ENCODE results near the gene EPN3.

EPN3 gene

DNA sequence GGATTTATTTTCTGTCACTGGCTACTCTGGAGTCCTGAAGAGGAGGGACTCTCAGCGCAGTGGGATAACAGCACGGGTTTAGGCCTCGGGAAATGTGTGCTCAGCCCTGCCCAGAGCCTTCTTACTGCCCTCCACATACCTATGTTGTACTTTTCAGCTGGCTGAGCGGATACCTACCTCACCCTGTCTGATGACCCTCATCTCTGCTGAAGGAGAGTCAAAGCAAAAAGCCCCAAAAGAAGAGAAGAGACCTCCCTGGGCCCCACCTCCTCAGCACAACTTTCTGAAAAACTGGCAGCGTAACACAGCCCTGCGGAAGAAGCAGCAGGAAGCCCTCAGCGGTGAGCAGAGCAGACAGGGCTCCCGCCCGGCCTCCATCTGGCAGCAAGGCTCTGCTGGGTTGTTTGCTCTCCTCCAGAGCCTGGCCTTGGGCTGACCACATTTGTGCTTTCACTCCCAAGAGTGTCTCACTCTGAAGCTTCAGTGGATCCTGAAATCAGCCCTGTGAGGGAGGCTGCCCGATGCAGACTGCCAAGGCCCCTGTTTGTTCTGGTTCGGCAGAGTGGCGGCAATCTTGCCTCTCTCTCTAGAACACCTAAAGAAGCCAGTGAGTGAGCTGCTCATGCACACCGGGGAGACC, 14.0 kb upstream of the EPN3 start:
- Histone ChIP-seq H3K9me3 (ENCODE audit: control insufficient read depth, insufficient read depth, low read length) (no peaks in the 10 kb centered on the region), H3K36me3 (ENCODE audit: insufficient read depth, low read length) (no peaks in the 10 kb centered on the region), H3K9ac (ENCODE audit: low read depth, low read length) (no peak overlapping the region), H3K4me1 (ENCODE audit: insufficient read depth, low read length) (peaks cover 12% of the 10 kb centered on the region; the same call in 1 of the 2 replicates)

DNA sequence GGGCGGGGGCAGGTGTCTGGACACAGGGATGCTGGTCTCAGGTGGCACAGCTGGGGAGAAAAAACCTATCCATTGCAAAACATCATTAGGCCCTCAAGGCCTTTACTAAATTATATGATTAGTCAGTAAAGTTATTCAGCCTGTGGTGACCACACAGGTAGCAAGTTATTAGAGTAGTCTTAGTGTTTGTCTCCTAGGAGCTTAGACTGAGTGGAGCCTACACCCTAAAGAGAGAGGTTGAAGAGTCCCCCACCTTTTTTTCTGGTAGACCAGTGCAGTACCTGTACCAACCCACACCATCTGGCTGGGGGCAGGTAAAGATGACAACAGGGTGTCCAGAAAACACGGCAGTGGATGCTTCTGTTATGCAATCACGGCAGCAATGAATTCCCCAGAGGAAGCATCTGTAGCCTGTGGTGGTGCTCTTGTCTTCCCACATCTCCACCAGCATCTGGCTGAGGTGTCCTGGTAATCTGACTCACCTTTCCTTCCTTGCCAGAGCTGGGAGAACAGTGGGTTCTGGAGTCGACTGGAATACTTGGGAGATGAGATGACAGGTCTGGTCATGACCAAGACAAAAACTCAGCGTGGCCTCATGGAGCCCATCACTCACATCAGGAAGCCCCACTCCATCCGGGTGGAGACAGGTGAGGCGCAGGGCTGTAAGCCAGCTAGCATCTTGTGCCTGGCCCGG, 13.2 kb upstream of the EPN3 start:
- no peaks in the 10 kb centered on the region for H3K36me3 ChIP-seq (ENCODE audit: insufficient read depth, low read length)
- H3K9ac ChIP-seq (ENCODE audit: low read depth, low read length) = no peak overlapping the region
- H3K4me1 ChIP-seq (ENCODE audit: insufficient read depth, low read length) = peaks cover 8% of the 10 kb centered on the region; the same call in 1 of the 2 replicates
- no peaks in the 10 kb centered on the region for H3K9me3 ChIP-seq (ENCODE audit: control insufficient read depth, insufficient read depth, low read length)

DNA sequence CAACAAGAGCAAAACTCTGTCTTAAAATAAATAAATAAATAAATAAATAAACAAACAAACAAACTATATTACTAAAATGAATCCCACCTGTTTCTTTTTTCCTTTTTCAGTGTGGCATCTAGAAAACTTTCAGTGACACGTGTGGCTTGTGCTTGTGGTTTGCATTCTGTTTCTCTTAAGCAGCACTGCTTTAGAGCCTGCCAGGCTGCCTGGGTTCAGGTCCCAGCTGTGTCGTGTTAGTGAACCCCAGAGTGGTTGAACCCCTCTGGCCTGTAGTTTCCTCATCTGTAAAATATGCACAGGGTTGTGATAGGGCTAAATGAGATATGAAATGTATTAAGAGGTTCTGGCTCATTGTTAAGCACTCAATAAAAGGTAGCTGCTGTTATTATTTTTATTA, 12.1 kb upstream of the EPN3 start:
- Histone ChIP-seq H3K9me3 (ENCODE audit: control insufficient read depth, insufficient read depth, low read length) (no peaks in the 10 kb centered on the region), H3K36me3 (ENCODE audit: insufficient read depth, low read length) (no peaks in the 10 kb centered on the region), H3K9ac (ENCODE audit: low read depth, low read length) (no peak overlapping the region), H3K4me1 (ENCODE audit: insufficient read depth, low read length) (no peaks in the 10 kb centered on the region)

- H3K9ac ChIP-seq (ENCODE audit: low read depth, low read length) = no peak overlapping the region
- no peaks in the 10 kb centered on the region for H3K4me1 ChIP-seq (ENCODE audit: insufficient read depth, low read length)
- no peaks in the 10 kb centered on the region for H3K9me3 ChIP-seq (ENCODE audit: control insufficient read depth, insufficient read depth, low read length)
- H3K36me3 ChIP-seq (ENCODE audit: insufficient read depth, low read length) = no peaks in the 10 kb centered on the region
These were observed 11.0 kb upstream of the EPN3 start for GRCh38 chr17:50521514-50521913.

DNA sequence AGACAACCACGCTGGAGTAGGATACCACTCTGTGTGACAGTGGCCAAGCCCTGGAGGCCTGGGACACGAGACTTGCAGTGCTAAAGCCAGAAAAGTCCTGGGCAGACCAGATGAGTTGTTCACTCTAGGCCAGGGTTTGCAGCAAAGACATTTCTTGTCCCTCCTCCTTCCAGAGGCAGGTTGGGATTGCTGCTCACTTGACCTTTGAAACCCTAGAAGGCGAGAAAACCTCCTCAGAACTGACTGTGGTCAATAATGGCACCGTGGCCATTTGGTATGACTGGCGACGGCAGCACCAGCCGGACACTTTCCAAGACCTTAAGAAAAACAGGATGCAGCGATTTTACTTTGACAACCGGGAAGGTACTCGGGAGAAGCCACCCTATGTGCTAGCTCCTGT, 9.8 kb upstream of the EPN3 start:
- H3K36me3 ChIP-seq (ENCODE audit: insufficient read depth, low read length) = no peaks in the 10 kb centered on the region
- H3K4me1 ChIP-seq (ENCODE audit: insufficient read depth, low read length) = no peaks in the 10 kb centered on the region
- H3K9me3 ChIP-seq (ENCODE audit: control insufficient read depth, insufficient read depth, low read length) = no peaks in the 10 kb centered on the region
- no peak overlapping the region for H3K9ac ChIP-seq (ENCODE audit: low read depth, low read length)

DNA sequence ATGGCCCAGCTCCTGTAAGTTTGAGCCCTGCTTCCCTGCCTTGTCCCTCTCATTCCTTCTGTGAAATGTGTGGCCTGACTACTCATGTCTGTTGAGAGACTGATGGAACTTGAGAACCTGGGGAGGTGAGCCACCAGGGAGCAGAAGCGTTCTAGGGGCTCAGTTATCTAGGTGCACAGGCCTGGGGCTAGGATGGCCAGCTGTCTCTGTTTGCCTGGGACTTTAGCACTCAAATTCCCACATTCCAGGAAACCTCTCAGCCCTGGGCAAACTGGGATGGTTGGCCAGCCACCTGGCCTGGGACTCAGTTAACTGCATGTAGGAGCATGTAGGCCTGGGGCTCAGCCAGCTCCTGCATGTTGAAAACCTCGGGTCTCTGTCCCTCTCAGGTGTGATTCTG, 9.3 kb upstream of the EPN3 start:
- Histone ChIP-seq H3K9ac (ENCODE audit: low read depth, low read length) (no peak overlapping the region), H3K36me3 (ENCODE audit: insufficient read depth, low read length) (no peaks in the 10 kb centered on the region), H3K4me1 (ENCODE audit: insufficient read depth, low read length) (no peaks in the 10 kb centered on the region), H3K9me3 (ENCODE audit: control insufficient read depth, insufficient read depth, low read length) (no peaks in the 10 kb centered on the region)

DNA sequence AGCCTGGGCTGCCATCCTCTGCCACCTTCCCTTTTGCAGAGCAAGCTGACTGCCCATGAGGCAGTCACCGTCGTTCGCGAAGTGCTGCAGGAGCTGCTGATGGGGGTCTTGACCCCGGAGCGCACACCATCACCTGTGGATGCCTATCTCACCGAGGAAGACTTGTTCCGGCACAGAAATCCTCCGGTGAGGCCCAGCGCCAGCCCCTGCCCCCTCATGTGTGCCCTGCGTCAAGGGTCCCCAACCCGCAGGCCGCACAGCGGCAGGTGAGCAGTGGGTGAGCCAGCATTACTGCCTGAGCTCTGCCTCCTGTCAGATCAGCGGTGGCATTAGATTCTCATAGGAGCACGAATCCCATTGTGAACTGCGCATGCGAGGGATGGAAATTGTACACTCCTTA, 7.7 kb upstream of the EPN3 start:
- H3K36me3 ChIP-seq (ENCODE audit: insufficient read depth, low read length) = no peaks in the 10 kb centered on the region
- H3K9ac ChIP-seq (ENCODE audit: low read depth, low read length) = no peak overlapping the region
- no peaks in the 10 kb centered on the region for H3K4me1 ChIP-seq (ENCODE audit: insufficient read depth, low read length)
- no peaks in the 10 kb centered on the region for H3K9me3 ChIP-seq (ENCODE audit: control insufficient read depth, insufficient read depth, low read length)

GRCh38 chr17:50527155-50527762, 5.3 kb upstream of the EPN3 start:
- Histone ChIP-seq H3K36me3 (ENCODE audit: insufficient read depth, low read length) (no peaks in the 10 kb centered on the region), H3K9ac (ENCODE audit: low read depth, low read length) (no peak overlapping the region), H3K9me3 (ENCODE audit: control insufficient read depth, insufficient read depth, low read length) (no peaks in the 10 kb centered on the region), H3K4me1 (ENCODE audit: insufficient read depth, low read length) (peaks cover 6% of the 10 kb centered on the region; the same call in 1 of the 2 replicates)

DNA sequence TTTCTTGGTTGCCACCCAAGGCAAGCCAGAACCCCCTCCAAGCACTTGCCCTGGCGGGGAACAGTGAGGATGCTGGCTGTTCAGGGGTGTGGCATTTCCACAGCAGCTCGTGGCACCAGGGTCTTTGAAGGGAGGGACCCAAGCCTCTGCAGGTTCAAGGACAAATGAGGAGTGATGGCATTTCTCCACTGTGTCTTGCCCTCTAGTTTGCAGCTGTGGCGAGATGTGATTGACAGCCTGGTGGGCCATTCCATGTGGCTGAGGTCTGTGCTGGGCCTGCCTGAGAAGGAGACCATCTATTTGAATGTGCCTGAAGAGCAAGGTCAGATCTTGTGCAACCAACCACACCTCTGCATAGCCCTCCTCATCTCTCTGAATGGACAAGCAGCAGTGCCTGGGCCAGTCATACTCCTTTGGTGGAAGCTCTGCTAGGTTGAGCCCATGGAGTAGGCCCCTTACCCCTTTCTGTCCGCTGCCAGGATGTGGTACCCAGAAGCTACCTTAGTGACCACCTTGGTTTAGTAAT, 4.5 kb upstream of the EPN3 start:
- Histone ChIP-seq H3K36me3 (ENCODE audit: insufficient read depth, low read length) (no peaks in the 10 kb centered on the region), H3K9me3 (ENCODE audit: control insufficient read depth, insufficient read depth, low read length) (no peaks in the 10 kb centered on the region), H3K4me1 (ENCODE audit: insufficient read depth, low read length) (peaks cover 6% of the 10 kb centered on the region; the same call in 1 of the 2 replicates), H3K9ac (ENCODE audit: low read depth, low read length) (no peak overlapping the region)

DNA sequence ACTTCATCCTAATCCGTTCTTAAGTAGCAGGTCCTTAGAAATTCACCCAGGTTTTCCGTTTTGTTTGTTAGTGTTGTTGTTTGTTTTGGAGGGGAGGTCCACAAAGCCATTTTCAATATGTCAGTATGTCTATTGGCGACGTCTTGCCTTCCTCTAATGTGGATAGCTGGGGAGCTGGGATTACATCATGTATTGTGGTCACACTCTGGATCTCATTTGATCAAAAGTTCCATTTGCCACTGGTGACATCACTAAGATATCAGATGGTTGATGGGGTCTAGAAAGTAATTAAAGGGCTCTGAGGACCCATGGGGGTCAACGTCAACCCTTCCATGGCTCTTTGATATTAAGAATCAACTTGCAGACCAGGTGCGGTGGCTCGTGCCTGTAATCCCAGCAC, 2.7 kb upstream of the EPN3 start:
- H3K9me3 ChIP-seq (ENCODE audit: control insufficient read depth, insufficient read depth, low read length) = no peaks in the 10 kb centered on the region

GRCh38 chr17:50531428-50532025, 1.0 kb upstream of the EPN3 start:
- no peaks in the 10 kb centered on the region for H3K9me3 ChIP-seq (ENCODE audit: control insufficient read depth, insufficient read depth, low read length)
- no peaks in the 10 kb centered on the region for H3K36me3 ChIP-seq (ENCODE audit: insufficient read depth, low read length)
- no peak overlapping the region for H3K9ac ChIP-seq (ENCODE audit: low read depth, low read length)
- H3K4me1 ChIP-seq (ENCODE audit: insufficient read depth, low read length) = peaks cover 13% of the 10 kb centered on the region

More for the DNA sequence above, 2.7 kb upstream of the EPN3 start:
- no peaks in the 10 kb centered on the region for H3K36me3 ChIP-seq (ENCODE audit: insufficient read depth, low read length)
- no peak overlapping the region for H3K9ac ChIP-seq (ENCODE audit: low read depth, low read length)
- peaks cover 13% of the 10 kb centered on the region for H3K4me1 ChIP-seq (ENCODE audit: insufficient read depth, low read length)

DNA sequence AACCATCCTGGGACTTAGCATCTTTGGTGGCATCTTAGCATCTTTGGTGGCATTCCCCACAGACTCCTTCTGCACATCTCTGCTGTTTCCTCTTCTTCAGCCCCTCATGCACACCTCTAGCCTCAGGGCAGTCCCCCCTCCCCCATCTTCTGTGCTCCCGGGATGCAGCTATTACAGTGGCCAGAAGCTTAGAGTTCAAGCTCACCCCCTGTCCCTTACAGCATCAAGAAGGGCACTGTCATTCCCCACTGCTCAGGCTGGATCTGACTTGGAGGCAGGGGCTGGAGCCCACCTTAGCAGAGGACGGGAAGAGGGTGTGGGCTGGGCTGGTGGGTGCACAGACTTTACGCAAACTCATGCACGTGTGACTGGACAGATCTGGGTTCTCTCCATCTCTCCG, 650 bp downstream of the EPN3 start:
- no peaks in the 10 kb centered on the region for H3K9me3 ChIP-seq (ENCODE audit: control insufficient read depth, insufficient read depth, low read length)
- H3K9ac ChIP-seq (ENCODE audit: low read depth, low read length) = peak overlapping the region; percentile 46; the same call in 1 of the 2 replicates
- no peaks in the 10 kb centered on the region for H3K36me3 ChIP-seq (ENCODE audit: insufficient read depth, low read length)
- H3K4me1 ChIP-seq (ENCODE audit: insufficient read depth, low read length) = peaks cover 13% of the 10 kb centered on the region

DNA sequence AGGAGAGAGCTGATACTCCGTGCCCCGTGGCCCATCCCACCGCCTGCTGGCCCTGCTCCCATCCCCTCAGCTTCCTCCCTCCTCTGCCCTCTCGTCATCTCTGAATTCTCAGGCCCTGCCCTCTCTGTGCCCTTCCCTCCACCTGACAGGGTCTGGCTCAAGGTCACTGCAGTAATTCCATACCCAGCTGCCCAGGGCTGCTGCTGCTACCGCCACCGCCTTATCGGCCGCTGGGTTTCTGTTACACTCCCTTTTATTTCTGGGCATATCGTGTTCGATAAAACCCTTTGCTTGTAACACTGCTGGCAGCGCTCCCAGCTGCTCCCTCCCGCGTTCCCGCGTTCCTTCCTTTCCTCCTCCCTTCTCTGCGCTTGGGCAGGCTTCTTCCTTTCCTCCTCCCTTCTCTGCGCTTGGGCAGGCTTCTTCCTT, 1.2 kb downstream of the EPN3 start:
- H3K9me3 ChIP-seq (ENCODE audit: control insufficient read depth, insufficient read depth, low read length) = no peaks in the 10 kb centered on the region
- peak overlapping the region; percentile 46; the same call in 1 of the 2 replicates for H3K9ac ChIP-seq (ENCODE audit: low read depth, low read length)
- H3K36me3 ChIP-seq (ENCODE audit: insufficient read depth, low read length) = no peaks in the 10 kb centered on the region
- peaks cover 15% of the 10 kb centered on the region for H3K4me1 ChIP-seq (ENCODE audit: insufficient read depth, low read length)

- peak overlapping the region; percentile 46; the same call in 1 of the 2 replicates for H3K9ac ChIP-seq (ENCODE audit: low read depth, low read length)
- no peaks in the 10 kb centered on the region for H3K36me3 ChIP-seq (ENCODE audit: insufficient read depth, low read length)
- no peaks in the 10 kb centered on the region for H3K9me3 ChIP-seq (ENCODE audit: control insufficient read depth, insufficient read depth, low read length)
- H3K4me1 ChIP-seq (ENCODE audit: insufficient read depth, low read length) = peaks cover 22% of the 10 kb centered on the region
These were observed 1.9 kb downstream of the EPN3 start for GRCh38 chr17:50534222-50534978.

Measured in ES-I3 (cell line).